ENCODE results near the gene CDK19. TPM values are rescaled to one million over a fixed set of nuclear protein-coding genes. Genes with fewer than 3 reads are reported as not detected.

CDK19 gene
- total RNA-seq, 1 donor from 2014 or later: 19.0 TPM

DNA sequence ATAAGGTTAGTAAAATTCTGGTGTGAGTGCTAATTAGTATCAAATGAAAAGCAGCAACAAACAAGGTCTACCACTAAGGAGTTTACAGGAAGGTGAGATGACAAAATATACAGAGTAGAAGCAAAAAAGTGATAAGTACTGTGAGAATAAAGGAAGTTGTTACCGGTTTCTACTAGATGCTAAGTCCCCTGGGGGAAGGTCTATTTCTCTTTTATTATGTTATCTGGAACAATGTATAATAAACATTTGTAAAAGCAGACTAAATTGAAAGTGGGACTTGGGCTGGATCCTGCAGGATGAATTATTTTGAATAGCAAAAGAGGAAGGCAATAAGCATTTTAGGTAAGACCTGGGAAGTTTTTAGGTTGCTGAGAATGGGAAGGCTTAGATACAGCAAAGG, 180.2 kb downstream of the CDK19 start:
- H3K36me3 Mint-ChIP-seq (ENCODE audit: low read depth, unreplicated experiment): peaks cover 5% of the 10 kb centered on the region
- peaks cover 2% of the 10 kb centered on the region for H3K27me3 Mint-ChIP-seq (ENCODE audit: unreplicated experiment)
- DNase-seq (ENCODE audit: low spot score): no peak
- no peaks in the 10 kb centered on the region for H3K9me3 Mint-ChIP-seq (ENCODE audit: unreplicated experiment)
- no peak overlapping the region for H3K27ac Mint-ChIP-seq (ENCODE audit: unreplicated experiment)
- no peak overlapping the region for H3K4me3 Mint-ChIP-seq (ENCODE audit: unreplicated experiment)
- peaks cover 9% of the 10 kb centered on the region for H3K4me1 Mint-ChIP-seq (ENCODE audit: unreplicated experiment)
- TF ChIP-seq, protein P1, sequence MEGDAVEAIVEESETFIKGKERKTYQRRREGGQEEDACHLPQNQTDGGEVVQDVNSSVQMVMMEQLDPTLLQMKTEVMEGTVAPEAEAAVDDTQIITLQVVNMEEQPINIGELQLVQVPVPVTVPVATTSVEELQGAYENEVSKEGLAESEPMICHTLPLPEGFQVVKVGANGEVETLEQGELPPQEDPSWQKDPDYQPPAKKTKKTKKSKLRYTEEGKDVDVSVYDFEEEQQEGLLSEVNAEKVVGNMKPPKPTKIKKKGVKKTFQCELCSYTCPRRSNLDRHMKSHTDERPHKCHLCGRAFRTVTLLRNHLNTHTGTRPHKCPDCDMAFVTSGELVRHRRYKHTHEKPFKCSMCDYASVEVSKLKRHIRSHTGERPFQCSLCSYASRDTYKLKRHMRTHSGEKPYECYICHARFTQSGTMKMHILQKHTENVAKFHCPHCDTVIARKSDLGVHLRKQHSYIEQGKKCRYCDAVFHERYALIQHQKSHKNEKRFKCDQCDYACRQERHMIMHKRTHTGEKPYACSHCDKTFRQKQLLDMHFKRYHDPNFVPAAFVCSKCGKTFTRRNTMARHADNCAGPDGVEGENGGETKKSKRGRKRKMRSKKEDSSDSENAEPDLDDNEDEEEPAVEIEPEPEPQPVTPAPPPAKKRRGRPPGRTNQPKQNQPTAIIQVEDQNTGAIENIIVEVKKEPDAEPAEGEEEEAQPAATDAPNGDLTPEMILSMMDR (IDR thresholded peaks at IDR 0.05; ENCODE audit: unreplicated experiment): no peak

- no peak for DNase-seq (ENCODE audit: low spot score)
- Mint-ChIP-seq H3K4me1 (ENCODE audit: unreplicated experiment) (peaks cover 5% of the 10 kb centered on the region), H3K9me3 (ENCODE audit: unreplicated experiment) (no peaks in the 10 kb centered on the region), H3K36me3 (ENCODE audit: low read depth, unreplicated experiment) (peaks cover 11% of the 10 kb centered on the region), H3K4me3 (ENCODE audit: unreplicated experiment) (no peak overlapping the region), H3K27me3 (ENCODE audit: unreplicated experiment) (peaks cover 2% of the 10 kb centered on the region), H3K27ac (ENCODE audit: unreplicated experiment) (no peak overlapping the region)
- TF ChIP-seq, protein P1 (IDR thresholded peaks at IDR 0.05; ENCODE audit: unreplicated experiment): no peak
These were observed 181.5 kb downstream of the CDK19 start for GRCh38 chr6:110633731-110634213.

GRCh38 chr6:110629153-110629552, 186.1 kb downstream of the CDK19 start:
- Mint-ChIP-seq H3K27ac (ENCODE audit: unreplicated experiment) (no peak overlapping the region), H3K36me3 (ENCODE audit: low read depth, unreplicated experiment) (peaks cover 7% of the 10 kb centered on the region), H3K9me3 (ENCODE audit: unreplicated experiment) (no peaks in the 10 kb centered on the region), H3K27me3 (ENCODE audit: unreplicated experiment) (peaks cover 2% of the 10 kb centered on the region), H3K4me3 (ENCODE audit: unreplicated experiment) (peak overlapping the region; percentile 75), H3K4me1 (ENCODE audit: unreplicated experiment) (no peaks in the 10 kb centered on the region)
- no peak for DNase-seq (ENCODE audit: low spot score)
- TF ChIP-seq, protein P1 (IDR thresholded peaks at IDR 0.05; ENCODE audit: unreplicated experiment): no peak

GRCh38 chr6:110628330-110628729, 186.9 kb downstream of the CDK19 start:
- DNase-seq (ENCODE audit: low spot score): no peak
- Mint-ChIP-seq H3K27ac (ENCODE audit: unreplicated experiment) (no peak overlapping the region), H3K36me3 (ENCODE audit: low read depth, unreplicated experiment) (peaks cover 7% of the 10 kb centered on the region), H3K4me1 (ENCODE audit: unreplicated experiment) (no peaks in the 10 kb centered on the region), H3K27me3 (ENCODE audit: unreplicated experiment) (peaks cover 2% of the 10 kb centered on the region), H3K4me3 (ENCODE audit: unreplicated experiment) (no peak overlapping the region), H3K9me3 (ENCODE audit: unreplicated experiment) (no peaks in the 10 kb centered on the region)
- TF ChIP-seq, protein P1 (IDR thresholded peaks at IDR 0.05; ENCODE audit: unreplicated experiment): no peak

GRCh38 chr6:110626442-110626841, 188.8 kb downstream of the CDK19 start:
- TF ChIP-seq, protein P1 (IDR thresholded peaks at IDR 0.05; ENCODE audit: unreplicated experiment): no peak
- Mint-ChIP-seq H3K4me1 (ENCODE audit: unreplicated experiment) (peaks cover under 1% of the 10 kb centered on the region), H3K9me3 (ENCODE audit: unreplicated experiment) (no peaks in the 10 kb centered on the region), H3K27ac (ENCODE audit: unreplicated experiment) (no peak overlapping the region), H3K36me3 (ENCODE audit: low read depth, unreplicated experiment) (peaks cover 11% of the 10 kb centered on the region), H3K4me3 (ENCODE audit: unreplicated experiment) (no peak overlapping the region), H3K27me3 (ENCODE audit: unreplicated experiment) (peaks cover 2% of the 10 kb centered on the region)
- no peak for DNase-seq (ENCODE audit: low spot score)

All from endothelial cell (in vitro differentiated cells).